Activated CD4-positive, alpha-beta T cell treated with anti-CD3 and anti-CD28 coated beads, Interleukin-10, Interleukin-2, amounts not matched to agents 100 ng/mL and 50 ng/mL, durations not matched to agents 16 hours and 8 hours (primary cell): ENCODE results near the gene GNPNAT1.
"Not testable (repeated sequence)": the region's sequence is repeated elsewhere in the genome, so short reads cannot be mapped to it uniquely, and the experiment has no call there.

Source experiments
- DNase-seq: peaks from one replicate; pipeline ENCODE4 v3.0.0-alpha.2; 2020

The GNPNAT1 gene

DNA sequence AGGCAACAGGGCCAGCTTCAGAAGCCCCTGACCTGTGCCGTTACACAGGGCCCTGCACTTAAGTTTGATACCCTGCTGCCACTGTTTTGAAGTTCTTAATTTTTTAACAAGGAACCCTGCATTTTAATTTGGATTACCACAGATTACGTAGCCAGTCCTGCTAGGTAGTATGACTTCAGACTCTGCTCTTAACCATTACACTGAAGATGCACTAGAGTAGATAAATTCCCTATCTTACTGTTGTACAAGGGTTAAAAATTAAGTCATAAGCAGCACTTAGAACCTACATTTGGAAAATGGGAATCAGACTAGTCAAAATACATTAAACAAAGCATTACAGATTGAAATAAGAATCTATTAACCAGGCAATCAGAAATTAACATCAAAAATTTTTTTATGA, 2.3 kb downstream of the GNPNAT1 start:
- DNase-seq = no peak

DNA sequence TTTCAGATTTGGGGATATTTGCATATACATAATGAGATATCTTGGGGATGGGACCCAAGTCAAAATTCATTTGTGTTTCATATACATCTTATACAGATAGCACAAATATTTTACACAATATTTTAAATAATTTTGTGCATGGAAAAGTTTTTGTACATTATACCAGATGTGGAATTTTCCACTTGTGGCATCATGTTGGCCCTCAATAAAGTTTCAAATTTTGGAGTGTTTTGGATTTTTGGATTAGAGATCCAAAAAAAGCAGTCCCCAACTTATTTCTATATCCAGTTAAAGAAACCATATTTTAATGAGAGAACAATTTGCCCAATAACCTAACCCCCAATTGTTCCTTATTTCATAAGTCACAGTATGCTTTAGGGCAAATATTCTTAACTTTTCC, 4.5 kb downstream of the GNPNAT1 start:
- no peak for DNase-seq

DNA sequence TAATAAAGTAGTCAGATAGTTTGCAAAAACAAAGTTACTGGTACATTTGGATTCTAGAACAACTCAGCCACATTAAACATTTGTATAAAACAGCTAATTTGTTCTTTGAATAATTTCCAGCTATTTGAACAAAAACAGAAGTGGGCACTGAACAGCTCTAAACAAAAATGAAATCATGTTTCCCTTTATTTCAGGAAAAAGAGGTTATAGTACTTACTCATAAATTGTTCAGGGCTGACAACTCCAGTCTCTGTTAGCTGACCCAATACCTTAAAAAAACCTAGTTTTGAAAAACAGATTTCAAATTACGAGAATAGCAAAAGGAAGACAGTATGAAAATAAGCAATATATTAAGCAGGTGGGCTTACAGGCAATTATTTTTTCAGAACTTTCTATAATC, 8.2 kb downstream of the GNPNAT1 start:
- no peak for DNase-seq

DNA sequence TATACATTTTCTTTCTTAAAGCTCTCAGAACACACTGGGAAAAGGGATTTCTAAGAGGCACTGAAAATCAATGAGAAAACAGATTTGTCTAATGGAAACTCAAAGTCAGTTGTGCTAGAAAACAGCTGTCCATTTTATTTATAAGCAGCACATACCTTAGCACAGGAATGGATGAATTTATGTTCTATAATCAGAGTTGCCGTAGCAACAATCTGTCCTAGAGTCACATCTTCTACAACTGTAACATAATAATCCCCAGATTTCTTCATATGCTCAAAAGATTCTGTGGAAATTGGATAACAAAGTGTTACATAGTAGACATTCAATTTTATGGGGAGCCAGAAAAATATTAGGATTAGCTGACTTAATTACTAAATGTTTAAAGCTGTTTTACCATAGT, 9.8 kb downstream of the GNPNAT1 start:
- no peak for DNase-seq

DNA sequence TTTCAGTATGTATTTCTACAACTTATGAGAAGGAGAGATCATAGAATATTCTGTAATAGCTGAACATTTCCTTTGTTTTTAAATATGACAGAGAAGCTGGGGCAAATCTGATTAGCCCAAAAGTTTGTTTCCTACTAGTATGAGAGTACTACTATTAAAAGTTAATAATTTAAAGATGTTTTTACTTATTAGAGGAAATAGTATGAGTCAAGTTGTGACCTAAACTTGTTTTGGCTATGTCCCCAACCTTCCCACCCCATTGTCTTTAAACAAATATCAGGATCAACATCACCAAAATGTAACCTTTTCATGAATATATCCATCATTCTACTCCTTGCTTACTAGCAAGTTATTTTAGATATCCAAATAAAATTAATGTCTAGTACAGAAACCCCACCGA, 10.5 kb downstream of the GNPNAT1 start:
- no peak for DNase-seq

DNA sequence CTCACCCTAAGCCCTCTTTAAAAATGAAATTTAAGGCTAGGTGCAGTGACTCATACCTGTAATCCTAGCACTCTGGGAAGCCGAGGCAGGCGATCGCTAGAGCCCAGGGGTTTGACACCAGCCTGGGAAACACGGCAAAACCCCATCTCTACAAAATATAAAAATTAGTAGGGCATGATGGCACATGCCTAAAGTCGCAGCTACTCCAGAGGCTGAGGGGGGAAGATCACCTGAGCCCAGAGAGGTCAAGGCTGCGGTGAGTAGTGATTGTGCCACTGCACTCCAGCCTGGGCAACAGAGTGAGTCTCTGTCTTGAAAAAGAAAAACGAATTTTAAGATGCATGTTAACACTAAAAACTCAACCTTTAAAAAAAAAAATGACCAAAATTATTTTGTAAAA, 12.7 kb downstream of the GNPNAT1 start:
- no peak for DNase-seq

DNA sequence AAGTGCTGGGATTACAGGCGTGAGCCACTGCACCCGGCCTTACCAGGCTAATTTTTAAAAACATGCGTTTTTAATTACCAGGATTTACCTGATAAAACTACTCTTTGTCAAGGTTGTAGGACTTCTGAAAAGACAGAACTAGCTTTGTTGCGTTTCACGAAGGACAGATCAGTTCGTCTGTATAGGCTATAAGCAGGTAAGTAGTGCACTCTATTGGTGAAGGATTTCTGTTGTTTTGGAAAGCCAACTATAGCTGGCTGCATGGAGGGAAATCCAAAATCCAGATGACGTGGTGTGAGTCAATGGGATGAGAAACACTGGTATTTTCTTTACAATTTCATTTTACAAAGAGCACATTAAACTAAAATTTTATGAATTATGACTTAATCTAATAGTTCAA, 14.6 kb downstream of the GNPNAT1 start:
- DNase-seq = no peak

DNA sequence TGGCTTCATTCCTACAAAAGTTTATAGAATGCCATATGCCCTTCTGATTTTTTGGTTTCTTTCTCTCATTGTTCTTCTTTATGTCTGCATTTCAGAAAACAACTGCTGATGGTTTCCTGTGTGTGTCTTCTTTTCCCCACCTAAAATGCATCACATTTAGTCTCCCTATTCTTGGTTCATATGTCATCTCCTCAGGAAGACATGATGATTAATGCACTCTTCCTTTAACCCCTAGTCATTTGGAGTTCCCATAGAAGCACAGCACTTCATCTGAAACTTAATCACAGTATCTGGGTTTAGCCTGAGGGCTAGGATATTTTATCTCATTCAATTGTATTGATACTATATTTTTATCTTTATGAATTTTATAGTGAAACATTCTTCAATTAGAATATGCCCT, 21.5 kb downstream of the GNPNAT1 start:
- DNase-seq = no peak

DNA sequence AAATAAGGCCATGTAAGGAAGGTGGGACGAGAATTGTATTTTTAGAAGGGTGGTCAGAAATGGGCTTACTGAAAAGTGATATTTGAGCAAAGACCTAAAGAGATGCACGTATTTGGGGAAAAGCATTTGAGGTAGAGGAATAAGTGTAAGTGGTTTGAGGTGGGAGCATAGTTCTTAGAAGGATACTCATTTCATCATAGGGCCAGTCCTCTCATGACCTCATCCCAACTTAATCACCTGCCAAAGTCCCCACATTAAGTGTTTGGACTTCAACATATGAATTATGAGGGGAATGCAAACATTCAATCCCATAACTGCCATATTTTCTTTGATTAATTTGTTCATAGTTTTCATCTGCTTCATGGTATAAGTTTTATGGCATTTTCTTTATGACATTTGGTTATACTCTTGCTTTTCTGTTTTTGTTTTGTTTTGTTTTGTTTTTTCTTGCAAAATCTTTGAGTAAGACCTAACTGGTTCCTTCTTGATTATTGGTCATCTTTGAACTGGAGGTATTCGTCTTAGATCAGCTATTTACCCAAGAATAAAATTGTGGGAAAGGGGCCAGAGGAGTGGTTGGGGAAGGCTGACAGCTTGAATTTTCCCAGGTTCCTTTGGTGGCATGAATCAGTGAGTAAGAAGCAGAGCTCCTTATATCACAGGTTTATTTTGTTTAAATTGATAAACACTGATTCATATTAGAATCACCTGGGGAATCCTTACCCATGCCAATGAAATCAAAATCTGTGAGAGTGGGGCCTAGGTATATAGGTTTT, 24.2 kb downstream of the GNPNAT1 start:
- no peak for DNase-seq

DNA sequence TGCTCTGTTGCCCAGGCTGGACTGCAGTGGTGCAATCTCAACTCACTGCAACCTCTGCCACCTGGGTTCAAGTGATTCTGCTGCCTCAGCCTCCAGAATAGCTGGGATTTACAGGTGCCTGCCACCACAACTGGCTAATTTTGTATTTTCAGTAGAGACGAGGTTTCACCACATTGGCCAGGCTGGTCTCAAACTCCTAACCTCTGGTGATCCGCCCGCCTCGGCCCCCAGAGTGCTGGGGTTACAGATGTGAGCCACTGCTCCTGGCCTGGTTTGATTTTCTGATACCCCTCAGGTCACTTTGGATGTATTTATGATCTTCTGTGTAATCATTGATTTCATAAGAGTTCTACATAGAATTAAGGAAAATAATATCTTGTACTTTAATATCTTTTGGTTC, 28.5 kb downstream of the GNPNAT1 start:
- DNase-seq = not testable (repeated sequence)

DNA sequence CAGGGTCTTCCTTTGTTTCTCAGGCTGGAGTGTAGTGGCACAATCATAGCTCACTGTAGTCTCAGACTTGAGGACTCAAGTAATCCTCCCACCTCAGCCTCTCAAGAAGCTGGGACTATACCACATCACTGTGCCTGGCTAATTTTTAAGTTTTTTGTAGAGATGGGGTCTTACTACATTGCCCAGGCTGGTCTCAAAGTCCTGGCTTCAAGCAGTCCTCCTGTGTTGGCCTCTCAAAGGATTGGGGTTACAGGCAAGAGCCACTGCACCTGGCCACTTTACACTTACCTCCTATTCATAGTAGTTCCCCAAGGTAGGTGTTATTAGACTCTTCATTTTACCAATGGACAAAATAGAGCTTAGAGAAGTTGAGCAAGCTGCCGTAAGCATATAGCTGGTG, 32.3 kb downstream of the GNPNAT1 start:
- no peak for DNase-seq

DNA sequence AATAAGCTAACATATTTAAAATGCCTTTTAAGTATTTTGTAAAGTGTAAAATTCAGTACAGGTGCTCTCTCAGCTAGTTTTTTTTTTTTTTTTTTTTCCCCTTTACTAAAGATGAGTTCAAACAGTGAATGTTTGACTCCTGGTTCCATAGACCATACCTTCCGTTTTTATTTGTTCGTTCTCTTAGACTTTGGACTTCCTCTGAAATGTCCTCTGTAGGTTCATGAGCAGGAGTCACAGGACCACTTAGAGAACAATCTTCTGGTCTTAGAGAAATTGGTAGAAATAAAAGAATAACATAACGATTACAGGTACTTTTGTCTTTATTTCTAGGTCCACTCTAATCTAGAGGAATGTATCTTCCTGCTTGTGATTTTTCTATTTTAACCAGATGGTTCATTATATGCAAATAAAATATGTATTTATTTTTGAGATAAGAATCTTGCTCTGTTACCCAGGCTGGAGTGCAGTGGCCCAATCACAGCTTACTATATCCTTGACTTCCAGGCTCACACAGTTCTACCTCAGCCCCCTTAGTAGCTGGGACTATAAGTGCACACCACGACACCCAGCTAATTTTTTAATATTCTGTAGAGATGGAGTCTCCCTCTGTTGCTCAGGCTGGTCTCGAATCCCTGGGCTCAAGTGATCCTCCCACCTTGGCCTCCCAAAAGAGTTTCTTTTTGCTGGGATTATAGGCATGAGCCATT, 35.6 kb downstream of the GNPNAT1 start:
- no peak for DNase-seq

DNA sequence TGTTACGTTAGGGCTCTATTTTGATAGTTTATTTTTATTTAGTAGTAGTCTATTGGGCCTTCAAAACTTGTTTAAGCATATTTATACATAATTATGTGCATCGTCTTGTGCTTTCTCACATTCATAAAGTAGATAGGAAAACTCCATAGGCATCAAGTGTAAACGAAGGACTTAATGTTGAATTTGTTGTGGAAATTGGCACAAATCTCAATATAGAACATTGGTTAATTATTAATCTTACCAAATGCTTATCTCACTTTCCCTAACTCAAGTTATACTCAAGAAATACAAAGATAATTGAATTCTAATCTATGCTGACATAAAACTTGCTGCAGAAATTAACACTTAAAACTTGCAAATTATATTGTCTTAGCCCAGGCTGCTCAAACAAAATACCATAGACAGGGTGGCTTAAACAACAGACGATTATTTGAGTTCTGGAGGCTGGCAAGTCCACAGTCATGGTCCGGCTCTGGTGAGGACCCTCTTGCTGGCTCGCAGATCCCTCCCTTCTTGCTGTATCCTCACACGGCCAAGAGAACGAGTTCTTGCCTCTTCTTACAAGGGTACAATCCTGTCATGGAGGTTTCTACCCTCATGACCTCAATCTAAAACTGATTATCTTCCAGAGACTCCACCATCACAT, 42.6 kb downstream of the GNPNAT1 start:
- no peak for DNase-seq

DNA sequence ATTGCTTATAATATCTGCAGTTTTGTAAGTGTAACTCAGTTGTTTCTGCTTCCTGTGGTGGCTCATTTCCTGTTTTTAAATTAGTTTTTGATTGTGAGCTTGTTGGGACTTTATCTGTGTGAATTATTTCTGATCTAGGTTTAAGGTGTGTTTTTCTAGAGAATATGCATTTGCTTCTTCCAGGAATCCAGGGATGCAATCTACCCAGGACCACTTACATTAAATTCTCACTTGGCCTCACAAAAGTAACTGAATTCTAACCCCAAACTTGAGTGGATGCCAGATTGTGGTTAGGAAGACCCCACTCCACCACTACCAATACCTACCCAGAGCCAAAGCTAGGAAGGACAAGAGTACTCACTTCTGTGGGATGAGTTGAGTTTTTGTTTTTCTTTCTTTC, 49.5 kb downstream of the GNPNAT1 start:
- DNase-seq = peak; percentile 9

DNA sequence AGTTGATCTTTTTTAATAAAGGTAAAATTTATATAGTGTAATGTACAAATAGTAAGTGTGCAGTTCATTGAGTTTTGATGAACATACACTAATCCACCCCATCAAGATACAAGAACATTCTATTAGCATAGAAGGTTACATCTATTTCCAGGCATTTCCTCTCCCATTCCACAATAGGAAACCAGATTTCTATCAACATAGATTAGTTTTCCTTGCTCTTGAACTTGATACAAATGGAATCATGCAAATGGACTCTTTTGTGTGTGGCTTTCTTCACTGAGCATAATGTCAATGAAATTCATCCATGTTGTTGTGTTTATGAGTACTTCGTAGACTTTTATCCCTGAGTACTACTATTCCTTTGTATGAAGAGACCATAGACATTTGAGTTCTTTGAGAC, 50.7 kb downstream of the GNPNAT1 start:
- DNase-seq = no peak

DNA sequence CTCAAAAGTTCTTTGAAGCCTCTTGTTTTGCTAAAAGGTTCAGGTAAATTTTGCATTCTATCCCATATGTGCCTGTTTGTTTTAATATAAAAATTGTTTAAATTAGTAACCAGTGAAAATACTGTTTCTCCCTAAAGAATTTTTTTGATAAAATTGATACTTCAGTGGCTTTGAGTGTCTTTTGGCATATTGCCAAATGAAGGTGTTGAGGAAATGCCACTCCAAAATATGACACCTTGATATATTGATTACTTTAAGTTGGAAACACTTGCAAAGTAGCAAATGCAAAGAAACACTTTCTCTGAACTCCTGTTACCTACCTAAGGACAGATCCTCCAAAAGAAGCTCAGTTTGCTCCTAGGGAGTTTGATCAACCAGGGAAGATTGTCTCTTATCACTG, 53.0 kb downstream of the GNPNAT1 start:
- no peak for DNase-seq

DNA sequence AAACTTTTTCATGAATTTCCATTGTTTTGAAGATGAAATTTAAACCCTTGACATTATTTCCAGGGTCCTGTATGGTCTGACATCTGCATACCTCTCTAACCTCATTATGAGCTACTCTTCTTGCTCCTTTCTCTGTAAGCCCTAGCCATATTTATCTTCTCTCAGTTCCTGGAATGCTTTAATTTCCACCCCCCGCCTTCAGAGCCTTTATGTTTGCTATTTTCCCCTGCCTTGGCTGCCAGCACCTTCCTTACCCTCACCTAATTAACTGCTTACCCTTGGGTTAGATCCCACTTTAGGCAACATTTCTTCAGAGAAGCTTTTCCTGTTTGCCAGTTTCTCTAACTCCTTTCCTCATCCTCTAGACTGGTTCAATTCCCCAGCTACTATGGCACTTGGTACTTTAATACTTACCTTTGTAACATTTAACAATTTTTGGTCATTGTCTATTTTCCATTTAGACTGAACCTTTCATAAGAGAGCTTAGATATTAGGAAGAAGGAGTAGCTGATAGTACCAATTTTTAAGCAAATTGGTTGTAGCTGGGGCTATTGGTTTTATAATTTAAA, 55.4 kb downstream of the GNPNAT1 start:
- no peak for DNase-seq

DNA sequence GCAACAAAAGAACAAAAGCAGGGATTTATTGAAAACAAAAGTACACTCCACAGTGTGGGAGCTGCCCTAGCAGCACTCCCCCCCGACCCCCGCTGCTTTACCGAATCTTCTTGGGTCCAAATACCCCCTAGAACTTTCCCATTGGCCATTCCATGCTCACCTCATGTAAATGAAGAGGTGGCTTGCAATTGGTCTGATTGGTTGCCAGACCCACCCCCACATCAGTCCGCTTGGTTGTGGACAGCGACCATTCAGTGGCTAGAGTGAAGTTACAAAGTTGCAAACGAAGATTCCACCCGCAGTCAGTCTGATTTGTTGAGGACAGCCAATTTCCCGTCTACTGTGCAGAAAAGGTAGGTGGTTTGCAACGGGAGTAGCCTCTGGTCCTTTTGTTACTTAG, 57.6 kb downstream of the GNPNAT1 start:
- no peak for DNase-seq

DNA sequence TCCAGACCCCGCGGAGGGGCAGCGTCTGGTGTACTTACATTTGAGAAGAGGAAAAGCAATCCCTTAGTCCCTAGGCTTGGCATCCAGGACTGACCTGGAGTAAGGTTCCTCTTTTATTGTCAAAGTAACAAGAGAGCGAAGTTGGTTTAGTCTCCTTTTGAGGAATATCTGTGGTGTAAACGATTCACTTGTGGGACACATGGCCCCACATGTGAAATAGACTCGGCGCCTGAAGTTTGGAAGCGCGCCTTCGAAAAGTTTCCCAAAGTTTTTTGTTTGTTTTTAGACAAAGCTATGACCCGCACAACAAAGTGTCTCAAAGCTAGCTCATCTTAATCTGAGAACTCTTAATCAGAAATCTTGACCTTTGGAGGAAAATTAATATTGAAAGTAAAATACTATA, 60.7 kb downstream of the GNPNAT1 start:
- no peak for DNase-seq

DNA sequence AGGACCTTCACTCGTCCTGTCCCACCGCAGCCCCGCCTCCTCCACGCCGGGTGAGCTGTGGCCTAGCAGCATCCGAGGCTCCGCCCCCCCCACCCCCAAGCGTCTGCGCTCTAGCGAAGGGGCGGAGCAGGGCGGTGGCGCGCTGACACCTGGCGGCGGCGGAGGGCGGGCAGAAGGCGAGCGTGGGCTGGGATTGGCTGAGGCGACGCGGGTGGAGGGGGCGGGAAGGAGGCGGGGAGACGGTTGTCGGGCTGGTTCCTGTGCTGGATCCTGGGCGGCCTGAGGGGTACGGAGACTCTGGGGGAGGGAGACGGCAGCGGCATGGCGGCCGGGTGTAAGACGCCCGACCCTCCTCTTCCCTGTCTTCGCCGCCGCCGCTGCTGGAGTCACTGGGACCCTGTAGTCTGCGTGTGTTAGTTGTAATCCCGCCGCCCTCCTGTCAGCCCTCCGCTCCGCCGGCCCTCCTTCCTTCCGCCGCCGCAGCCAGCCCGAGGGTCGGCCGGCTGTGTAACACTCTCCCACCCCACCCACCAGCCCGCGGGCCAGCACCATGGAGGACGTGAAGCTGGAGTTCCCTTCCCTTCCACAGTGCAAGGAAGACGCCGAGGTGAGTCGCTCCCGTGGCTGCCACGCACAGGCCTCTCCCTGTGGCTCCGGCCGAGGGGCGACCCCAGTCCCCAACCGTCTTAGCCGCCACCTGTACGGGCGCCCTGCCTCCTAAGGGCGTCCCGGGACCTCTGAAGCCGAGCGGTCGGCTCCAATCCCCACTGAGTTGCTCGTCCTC, 61.3 kb downstream of the GNPNAT1 start, which contains the start of gene STYX:
TSS of gene STYX (plus strand) at position 242 of the 784 bp plus-strand sequence. CDS start at position 551, 309 bp downstream.
- DNase-seq = peak; percentile 99

DNA sequence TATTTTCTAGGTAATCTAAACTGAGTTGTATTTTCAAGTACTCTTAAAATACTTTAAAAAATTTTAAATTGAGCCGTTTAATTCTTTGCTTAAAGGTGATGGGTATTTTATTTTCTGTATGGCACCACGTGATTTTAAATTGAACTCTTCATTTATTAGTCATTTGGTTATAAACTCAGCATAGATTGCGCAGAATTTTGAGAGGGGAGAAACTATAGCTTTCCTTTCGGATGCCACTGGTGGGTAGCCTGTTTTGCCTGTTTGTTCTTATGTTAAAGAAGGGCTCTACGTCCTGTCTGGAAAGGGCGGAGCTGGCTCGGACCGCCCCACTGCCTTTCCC, 61.9 kb downstream of the GNPNAT1 start:
- DNase-seq = no peak

DNA sequence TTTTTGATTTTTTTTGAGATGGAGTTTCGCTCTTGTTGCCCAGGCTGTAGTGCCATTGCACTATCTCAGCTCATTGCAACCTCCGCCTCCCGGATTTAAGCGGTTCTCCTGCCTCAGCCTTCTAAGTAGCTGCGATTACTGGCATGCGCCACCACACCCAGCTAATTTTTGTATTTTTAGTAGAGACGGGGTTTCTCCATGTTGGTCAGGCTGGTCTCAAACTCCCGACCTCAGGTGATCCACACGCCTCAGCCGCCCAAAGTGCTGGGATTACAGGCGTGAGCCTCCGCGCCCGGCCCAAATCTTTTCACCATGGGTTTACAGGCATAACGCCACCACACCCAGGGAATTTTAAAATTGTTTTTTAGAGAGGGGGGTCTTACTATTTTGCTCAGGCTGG, 62.4 kb downstream of the GNPNAT1 start:
- not testable (repeated sequence) for DNase-seq

DNA sequence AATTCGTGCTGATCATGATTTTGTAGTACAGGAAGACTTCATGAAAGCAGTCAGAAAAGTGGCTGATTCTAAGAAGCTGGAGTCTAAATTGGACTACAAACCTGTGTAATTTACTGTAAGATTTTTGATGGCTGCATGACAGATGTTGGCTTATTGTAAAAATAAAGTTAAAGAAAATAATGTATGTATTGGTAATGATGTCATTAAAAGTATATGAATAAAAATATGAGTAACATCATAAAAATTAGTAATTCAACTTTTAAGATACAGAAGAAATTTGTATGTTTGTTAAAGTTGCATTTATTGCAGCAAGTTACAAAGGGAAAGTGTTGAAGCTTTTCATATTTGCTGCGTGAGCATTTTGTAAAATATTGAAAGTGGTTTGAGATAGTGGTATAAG, 63.9 kb downstream of the GNPNAT1 start:
- DNase-seq = not testable (repeated sequence)
